OCI-LY3 (cell line): ENCODE measurements around the gene H19.

Source experiments
- CTCF ChIP-seq: fragments of 200-600, 300-600 bp; sonication (generic); IDR thresholded peaks from 2 replicates; pipeline ENCODE4 v1.5.1; 2014; ENCODE audit warnings: antibody characterized with exemption, low read length, low read depth
- EZH2phosphoT487 ChIP-seq: fragments of 200-600 bp; shearing (Covaris generic); IDR thresholded peaks from 2 replicates; pipeline ENCODE4 v1.6.1; 2018; ENCODE audit warnings: antibody characterized with exemption, mixed run types, low read depth

DNA sequence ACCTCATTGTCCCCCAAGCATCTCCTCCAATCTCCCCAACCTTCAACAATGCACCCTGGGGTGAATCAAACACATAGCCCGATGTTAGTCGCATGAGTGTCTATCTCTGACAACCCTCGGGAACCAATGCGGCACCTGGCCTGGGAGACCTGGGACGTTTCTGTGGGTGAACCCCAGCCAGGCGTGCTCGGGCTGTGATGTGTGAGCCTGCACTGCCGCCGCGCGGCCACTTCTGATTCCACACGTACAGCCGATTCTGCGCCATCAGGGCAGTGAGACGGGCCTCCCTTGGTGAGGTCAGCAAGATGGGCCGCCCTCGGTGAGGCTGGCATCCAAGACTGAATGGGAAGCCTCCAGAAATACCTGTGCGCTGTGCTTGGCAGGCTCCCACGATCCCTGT is 5.2 kb upstream of the H19 start:
- no peak for TF ChIP-seq CTCF
- no peak for TF ChIP-seq EZH2phosphoT487
